MCF 10A (cell line): Measurements from ENCODE around the gene ZNF695. TPM values are rescaled to one million over a fixed set of nuclear protein-coding genes. Genes with fewer than 3 reads are reported as not detected.

Source experiments
- Bru-seq: library from RNA; stranded (reverse); fragments of 400-500 nt; gene quantifications from one replicate; lab custom pipeline; 2021; lab: Mats Ljungman, UMichigan
- BruChase-seq, 2 experiments: library from RNA; stranded (reverse); fragments of 400-500 nt; gene quantifications; one replicate each; lab custom pipeline; 2021; lab: Mats Ljungman, UMichigan
- BruUV-seq: library from RNA; stranded (reverse); fragments of 400-500 nt; replicated peaks from 2 replicates; lab custom pipeline; 2021; lab: Mats Ljungman, UMichigan
- CTCF ChIA-PET: fragments of 300-600 bp; sonication (Branson Sonifier 250); formaldehyde crosslinking; extraction: SDS; loops from one replicate; lab custom pipeline; 2021; ENCODE audit warnings: antibody characterized with exemption, inconsistent platforms; lab: Yijun Ruan, JAX
- POLR2A ChIA-PET: fragments of 300-600, 350-650 bp; sonication (Branson Sonifier 250); formaldehyde crosslinking; extraction: SDS; loops from one replicate; lab custom pipeline; 2020; ENCODE audit warnings: antibody characterized with exemption, inconsistent platforms; lab: Yijun Ruan, JAX
- DNase-seq: peaks from one replicate; pipeline ENCODE4 v3.0.0-alpha.2; 2018; ENCODE audit not compliant: unreplicated experiment
- H3K27ac Mint-ChIP-seq: one replicate; pipeline ENCODE4 v1.8.0; 2022; ENCODE audit warnings: mild to moderate bottlenecking, low read depth, mixed read lengths; ENCODE audit not compliant: unreplicated experiment
- H3K27me3 Mint-ChIP-seq: one replicate; pipeline ENCODE4 v1.8.0; 2022; ENCODE audit warnings: mixed read lengths; ENCODE audit not compliant: insufficient read depth, unreplicated experiment
- H3K36me3 Mint-ChIP-seq: one replicate; pipeline ENCODE4 v1.8.0; 2022; ENCODE audit warnings: mild to moderate bottlenecking, moderate library complexity, mixed read lengths; ENCODE audit not compliant: insufficient read depth, unreplicated experiment
- H3K4me1 Mint-ChIP-seq: one replicate; pipeline ENCODE4 v1.8.0; 2022; ENCODE audit warnings: mixed read lengths; ENCODE audit not compliant: insufficient read depth, unreplicated experiment
- H3K4me3 Mint-ChIP-seq: one replicate; pipeline ENCODE4 v1.8.0; 2022; ENCODE audit warnings: mild to moderate bottlenecking, moderate library complexity, mixed read lengths; ENCODE audit not compliant: unreplicated experiment
- H3K9me3 Mint-ChIP-seq: one replicate; pipeline ENCODE4 v1.8.0; 2022; ENCODE audit warnings: mixed read lengths; ENCODE audit not compliant: unreplicated experiment
- intact Hi-C: fragments of 100-400 bp; cut with micrococcal nuclease; formaldehyde crosslinking; loops from 2 replicates; pipeline ENCODE4 v1.14.1; 2022
- long read RNA-seq: library from polyadenylated mRNA; stranded (forward); transcript quantifications from one replicate; pipeline ENCODE4 v2.0.0, GENCODE V29; 2022
- total RNA-seq: library from RNA; stranded (reverse); gene quantifications from 2 replicates; pipeline ENCODE4 v1.2.3, GENCODE V29; 2022
- TF ChIP-seq, protein P1 (sequence below): fragments of 200-600 bp; IDR thresholded peaks from one replicate; pipeline ENCODE4 v1.8.0; 2022; ENCODE audit warnings: antibody characterized with exemption, mild to moderate bottlenecking; ENCODE audit not compliant: unreplicated experiment

Gene ZNF695
- 8.7 and 13.8 TPM in 2 replicates for total RNA-seq
- percentile 66 among the genes with signal in this experiment for Bru-seq, nascent RNA
- percentile 60 among the genes with signal in this experiment for BruChase-seq, experiment 1, labeled RNA remaining after a 6-hour chase
- BruChase-seq, experiment 2, labeled RNA remaining after a 2-hour chase = percentile 68 among the genes with signal in this experiment
- long read RNA-seq, partial matches to known transcripts = 3 of 12 reads
- long read RNA-seq, other reads (novel, unspliced or antisense) = 2 of 12 reads

DNA sequence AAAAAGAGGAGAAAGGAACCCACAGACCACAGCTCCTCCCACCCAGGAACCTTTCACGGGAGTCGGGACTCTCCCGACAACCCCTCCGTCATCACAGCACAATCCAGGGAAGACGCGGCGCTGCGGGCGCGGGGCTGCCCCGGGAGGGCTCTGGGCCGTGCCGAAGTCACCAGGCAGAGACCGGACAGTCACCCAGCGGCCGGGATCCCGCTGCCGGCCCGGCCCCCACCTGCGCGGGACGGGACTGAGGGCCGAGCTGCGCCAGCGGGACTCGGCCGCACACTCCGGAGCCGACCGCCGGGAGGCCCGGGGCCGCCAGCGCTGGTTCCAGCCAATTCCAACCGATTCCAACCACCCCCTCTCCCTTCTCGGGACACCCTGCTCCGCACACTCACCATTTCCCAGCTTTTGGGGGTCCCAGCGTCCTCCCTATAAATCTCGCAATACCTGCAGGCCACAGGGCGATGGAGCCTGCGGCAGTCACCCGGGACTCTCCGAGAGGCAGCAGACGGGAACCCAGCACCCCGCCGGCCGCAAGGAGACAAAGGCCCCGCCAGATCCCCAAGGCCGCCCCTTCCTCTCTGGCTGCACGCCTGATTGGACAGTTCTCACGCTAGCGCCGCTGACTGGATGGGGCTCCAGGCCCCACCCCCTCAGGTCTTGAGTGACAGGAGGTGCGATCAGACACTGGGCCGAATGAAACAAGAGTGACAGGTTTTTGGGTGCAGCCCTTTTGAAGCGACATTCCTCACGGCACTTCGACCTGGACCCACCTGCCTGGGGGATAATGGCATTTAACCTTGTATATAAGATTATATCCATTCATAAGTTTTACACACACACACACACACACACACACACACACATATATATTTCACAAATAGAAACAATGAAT, at the start of gene ZNF695:
ZNF695 (minus strand) TSS at position 547 of the 895 bp plus-strand sequence; CDS start at position 398, 149 bp downstream.
- no peaks in the 10 kb centered on the region for H3K4me1 Mint-ChIP-seq
- intact Hi-C loops = loop anchor here (2.0 to 10.0 kb wide), 4 partner anchors 70 to 327 kb away; partner anchors contain the start of genes AHCTF1, ZNF496, ZNF669 and ZNF670
- POLR2A ChIA-PET = interaction anchor here (0.6 to 3.8 kb wide), 21 partner anchors 21 to 421 kb away, joined by 3 to 33 read pairs (median 3); partner anchors contain the start of genes AHCTF1 and ZNF670
- peak within 1 kb of the TSS; percentile 99 for H3K27ac Mint-ChIP-seq
- TSS peak; percentile 62 for BruUV-seq
- peak; percentile 100 for DNase-seq
- CTCF ChIA-PET = interaction anchor here (0.5 to 2.0 kb wide), 8 partner anchors 18 to 203 kb away, joined by 3 to 7 read pairs (median 4); partner anchors contain the start of gene ZNF670
- H3K27me3 Mint-ChIP-seq = no peaks in the 10 kb centered on the region
- H3K4me3 Mint-ChIP-seq = peak within 1 kb of the TSS; percentile 96
- TF ChIP-seq, protein P1, sequence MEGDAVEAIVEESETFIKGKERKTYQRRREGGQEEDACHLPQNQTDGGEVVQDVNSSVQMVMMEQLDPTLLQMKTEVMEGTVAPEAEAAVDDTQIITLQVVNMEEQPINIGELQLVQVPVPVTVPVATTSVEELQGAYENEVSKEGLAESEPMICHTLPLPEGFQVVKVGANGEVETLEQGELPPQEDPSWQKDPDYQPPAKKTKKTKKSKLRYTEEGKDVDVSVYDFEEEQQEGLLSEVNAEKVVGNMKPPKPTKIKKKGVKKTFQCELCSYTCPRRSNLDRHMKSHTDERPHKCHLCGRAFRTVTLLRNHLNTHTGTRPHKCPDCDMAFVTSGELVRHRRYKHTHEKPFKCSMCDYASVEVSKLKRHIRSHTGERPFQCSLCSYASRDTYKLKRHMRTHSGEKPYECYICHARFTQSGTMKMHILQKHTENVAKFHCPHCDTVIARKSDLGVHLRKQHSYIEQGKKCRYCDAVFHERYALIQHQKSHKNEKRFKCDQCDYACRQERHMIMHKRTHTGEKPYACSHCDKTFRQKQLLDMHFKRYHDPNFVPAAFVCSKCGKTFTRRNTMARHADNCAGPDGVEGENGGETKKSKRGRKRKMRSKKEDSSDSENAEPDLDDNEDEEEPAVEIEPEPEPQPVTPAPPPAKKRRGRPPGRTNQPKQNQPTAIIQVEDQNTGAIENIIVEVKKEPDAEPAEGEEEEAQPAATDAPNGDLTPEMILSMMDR = no peak
- peaks cover 18% of the 10 kb centered on the region for H3K9me3 Mint-ChIP-seq
- H3K36me3 Mint-ChIP-seq = peaks cover 15% of the 10 kb centered on the region

DNA sequence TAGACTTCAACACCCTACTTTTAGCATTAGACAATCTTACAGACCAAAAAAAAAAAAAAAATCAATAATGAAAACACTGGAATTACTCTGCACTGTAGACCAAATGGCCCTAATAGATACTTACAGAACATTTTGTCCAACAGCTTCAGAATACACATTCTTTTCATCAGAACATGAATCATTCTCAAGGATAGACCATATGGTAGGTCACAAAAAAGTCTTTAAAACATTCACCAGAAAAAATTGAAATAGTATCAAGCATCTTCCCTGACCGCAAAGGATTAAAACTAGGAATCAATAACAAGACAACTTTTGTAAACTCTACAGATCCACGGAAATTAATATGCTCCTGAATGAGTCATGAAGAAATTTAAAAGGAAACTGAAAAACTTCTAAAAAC, 48.2 kb upstream of the ZNF695 start:
- TF ChIP-seq, protein P1 = no peak
- no TSS peak for BruUV-seq
- ChIA-PET POLR2A (interaction anchor here (1.0 kb wide), 2 partner anchors 10 to 49 kb away, joined by 4 to 5 read pairs; no protein-coding TSS in a partner anchor), CTCF (interaction anchor here (0.7 to 0.8 kb wide), 3 partner anchors 23 to 1187 kb away, joined by 3 to 5 read pairs (median 4); partner anchors contain the start of gene ZNF670)
- Mint-ChIP-seq H3K36me3 (peaks cover 9% of the 10 kb centered on the region), H3K27ac (no peak overlapping the region), H3K9me3 (peaks cover 38% of the 10 kb centered on the region), H3K27me3 (no peaks in the 10 kb centered on the region), H3K4me3 (no peak overlapping the region), H3K4me1 (peaks cover 12% of the 10 kb centered on the region)
- no peak for DNase-seq
- intact Hi-C loops = no loop called here

DNA sequence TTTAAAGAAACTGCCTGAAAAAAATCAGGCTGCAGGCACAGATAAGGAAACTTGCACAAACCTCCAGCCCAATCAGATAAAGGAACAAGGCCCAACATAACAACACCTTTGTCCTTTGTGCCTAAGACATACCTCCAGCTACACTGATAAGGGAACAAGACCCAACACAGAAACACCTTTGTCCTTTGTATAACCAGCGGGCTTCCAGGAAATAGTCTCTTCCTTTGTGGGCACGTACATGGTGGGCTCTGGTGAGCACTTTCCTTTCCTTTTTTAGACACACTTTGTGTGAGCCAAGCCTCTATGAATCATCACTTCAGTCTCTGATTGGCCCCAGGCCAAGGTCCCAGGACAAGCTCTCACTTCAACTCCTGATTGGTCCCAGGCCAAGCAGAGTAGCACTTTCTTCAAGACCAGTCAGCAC, 47.1 kb upstream of the ZNF695 start:
- Mint-ChIP-seq H3K4me1 (peaks cover 12% of the 10 kb centered on the region), H3K36me3 (peaks cover 6% of the 10 kb centered on the region), H3K27me3 (no peaks in the 10 kb centered on the region), H3K9me3 (peaks cover 38% of the 10 kb centered on the region), H3K27ac (peak overlapping the region; percentile 3), H3K4me3 (no peak overlapping the region)
- BruUV-seq = no TSS peak
- DNase-seq = peak; percentile 69
- intact Hi-C loops = no loop called here
- TF ChIP-seq, protein P1 = no peak
- ChIA-PET CTCF (interaction anchor here (0.7 to 1.0 kb wide), 3 partner anchors 8 to 24 kb away, joined by 3 to 4 read pairs (median 3); partner anchors contain the start of gene ZNF670), POLR2A (interaction anchor here (1.0 kb wide), 1 partner anchor 9 kb away, joined by 4 read pairs; no protein-coding TSS in a partner anchor)
